Chondrocyte (in vitro differentiated cells): Measurements from ENCODE around the gene SCN11A. TPM values are rescaled to one million over a fixed set of nuclear protein-coding genes. Genes with fewer than 3 reads are reported as not detected.

Source experiments
- DNase-seq: peaks from one replicate; pipeline ENCODE4 v3.0.0; 2021; ENCODE audit warnings: mixed read lengths, low spot score
- H3K27ac Mint-ChIP-seq: one replicate; pipeline ENCODE4 v1.8.0; 2021; ENCODE audit warnings: mild to moderate bottlenecking, moderate library complexity, mixed read lengths; ENCODE audit not compliant: unreplicated experiment
- H3K27me3 Mint-ChIP-seq: 2 replicates; pipeline ENCODE4 v1.8.0; 2021; ENCODE audit warnings: low read depth, mixed read lengths
- H3K36me3 Mint-ChIP-seq: 2 replicates; pipeline ENCODE4 v1.8.0; 2021; ENCODE audit warnings: low read depth, mixed read lengths
- H3K4me1 Mint-ChIP-seq: 2 replicates; pipeline ENCODE4 v1.8.0; 2021; ENCODE audit warnings: low read depth, mild to moderate bottlenecking, mixed read lengths
- H3K4me3 Mint-ChIP-seq: one replicate; pipeline ENCODE4 v1.8.0; 2021; ENCODE audit warnings: mild to moderate bottlenecking, moderate library complexity, mixed read lengths; ENCODE audit not compliant: unreplicated experiment
- H3K9me3 Mint-ChIP-seq: 2 replicates; pipeline ENCODE4 v1.8.0; 2021; ENCODE audit warnings: low read depth, mixed read lengths
- CTCF ChIP-seq: fragments of 200-600 bp; sonication (generic); IDR thresholded peaks from 2 replicates; pipeline ENCODE4 v1.5.0; 2021; ENCODE audit warnings: antibody characterized with exemption, mild to moderate bottlenecking, moderate library complexity
- total RNA-seq: library from RNA; stranded (reverse); gene quantifications from 3 replicates; pipeline ENCODE4 v1.2.1, GENCODE V29; 2021

The SCN11A gene
- total RNA-seq, 1 donor from 2014 or later, result 0.07 TPM

GRCh38 chr3:39098473-39099000 is 46.8 kb upstream of the SCN11A start:
- no peaks in the 10 kb centered on the region for H3K9me3 Mint-ChIP-seq
- no peak for DNase-seq
- no peak for TF ChIP-seq CTCF
- H3K27ac Mint-ChIP-seq, result no peak overlapping the region
- H3K4me3 Mint-ChIP-seq, result no peak overlapping the region
- peaks cover 19% of the 10 kb centered on the region for H3K36me3 Mint-ChIP-seq
- peaks cover 22% of the 10 kb centered on the region for H3K4me1 Mint-ChIP-seq
- H3K27me3 Mint-ChIP-seq, result no peaks in the 10 kb centered on the region

GRCh38 chr3:39097716-39098472 is 46.1 kb upstream of the SCN11A start:
- TF ChIP-seq CTCF, result no peak
- Mint-ChIP-seq H3K27me3 (no peaks in the 10 kb centered on the region), H3K27ac (no peak overlapping the region), H3K4me1 (peaks cover 15% of the 10 kb centered on the region), H3K4me3 (no peak overlapping the region), H3K9me3 (no peaks in the 10 kb centered on the region), H3K36me3 (peaks cover 19% of the 10 kb centered on the region)
- no peak for DNase-seq

GRCh38 chr3:39096775-39097174 is 45.0 kb upstream of the SCN11A start:
- H3K27ac Mint-ChIP-seq, result peak overlapping the region; percentile 82
- H3K4me1 Mint-ChIP-seq, result peaks cover 10% of the 10 kb centered on the region
- TF ChIP-seq CTCF, result no peak
- DNase-seq, result no peak
- no peaks in the 10 kb centered on the region for H3K9me3 Mint-ChIP-seq
- H3K27me3 Mint-ChIP-seq, result no peaks in the 10 kb centered on the region
- peaks cover 25% of the 10 kb centered on the region for H3K36me3 Mint-ChIP-seq
- no peak overlapping the region for H3K4me3 Mint-ChIP-seq

GRCh38 chr3:39095778-39096177 is 44.0 kb upstream of the SCN11A start:
- no peak for TF ChIP-seq CTCF
- Mint-ChIP-seq H3K36me3 (peaks cover 26% of the 10 kb centered on the region), H3K9me3 (no peaks in the 10 kb centered on the region), H3K27ac (no peak overlapping the region), H3K4me3 (no peak overlapping the region), H3K27me3 (no peaks in the 10 kb centered on the region), H3K4me1 (peaks cover 10% of the 10 kb centered on the region)
- no peak for DNase-seq

- DNase-seq, result no peak
- no peak for TF ChIP-seq CTCF
- peaks cover 27% of the 10 kb centered on the region for H3K36me3 Mint-ChIP-seq
- no peaks in the 10 kb centered on the region for H3K9me3 Mint-ChIP-seq
- peak overlapping the region; percentile 47 for H3K27ac Mint-ChIP-seq
- no peak overlapping the region for H3K4me3 Mint-ChIP-seq
- peaks cover 10% of the 10 kb centered on the region for H3K4me1 Mint-ChIP-seq
- H3K27me3 Mint-ChIP-seq, result no peaks in the 10 kb centered on the region
Measured at GRCh38 chr3:39094851-39095677, 43.3 kb upstream of the SCN11A start.
